Testis (tissue), 2 donors: ENCODE data around the gene PSMA4.

ENCODE experiments used
- CTCF ChIP-seq, 3 experiments: fragments of 450-650 bp in 2 of 3; fragments of 200-600 bp in 1 of 3; sonication (generic) in 1 of 3; IDR thresholded peaks; one replicate each; pipeline ENCODE4 v1.5.1; 2016 to 2019; ENCODE audit warnings: antibody characterized with exemption in 3 of 3, mild to moderate bottlenecking in 2 of 3, moderate library complexity in 1 of 3
- POLR2A ChIP-seq: fragments of 450-650 bp; IDR thresholded peaks from one replicate; pipeline ENCODE4 v1.6.1; 2017; ENCODE audit warnings: antibody characterized with exemption, mild to moderate bottlenecking, moderate library complexity

GRCh38 chr15:78509726-78510312 is 30.4 kb upstream of the PSMA4 start:
- TF ChIP-seq CTCF (IDR thresholded peaks at IDR 0.05) (no peak), POLR2A (no peak)
